Transverse colon (tissue), 4 donors: Measurements from ENCODE around the gene TNRC6C. TPM values are rescaled to one million over a fixed set of nuclear protein-coding genes. Genes with fewer than 3 reads are reported as not detected.
A peak's percentile ranks its signal among the peaks of the same experiment; 100 is the strongest.

Source experiments
- DNase-seq: peaks from one replicate; pipeline ENCODE4 v3.0.0-alpha.2; 2019
- H3K27ac ChIP-seq, 4 donors: fragments of 200-600 bp; sonication (generic); 2 replicates each; pipeline ENCODE4 v1.5.1; 2016 to 2018; ENCODE audit warnings: inconsistent platforms in 4 of 4
- H3K27me3 ChIP-seq: fragments of 200-600 bp; sonication (generic); 2 replicates; pipeline ENCODE4 v1.5.1; 2017; ENCODE audit warnings: inconsistent platforms
- H3K36me3 ChIP-seq, 4 donors: fragments of 200-600 bp; sonication (generic); 2 replicates each; pipeline ENCODE4 v1.5.1; 2017 to 2019; ENCODE audit warnings: inconsistent platforms in 4 of 4
- H3K4me1 ChIP-seq, 4 donors: fragments of 200-600 bp; sonication (generic); 2 replicates each; pipeline ENCODE4 v1.5.1; 2017 to 2020; ENCODE audit warnings: inconsistent platforms in 4 of 4
- H3K4me3 ChIP-seq, 4 donors: fragments of 200-600 bp; sonication (generic); 1 replicate in 1 of 4; 2 replicates in 3 of 4; pipeline versions ENCODE4 v1.5.1 to v1.6.1; 2017 to 2019; ENCODE audit warnings: inconsistent platforms in 4 of 4
- H3K9me3 ChIP-seq, 2 donors: fragments of 200-600 bp; sonication (generic); 2 replicates each; pipeline ENCODE4 v1.5.1; 2017 to 2019; ENCODE audit warnings: inconsistent platforms in 2 of 2
- CTCF ChIP-seq, 5 experiments: fragments of 200-600 bp in 3 of 5; fragments of 450-650 bp in 2 of 5; sonication (generic) in 3 of 5; IDR thresholded peaks; 1 replicate in 2 of 5; 2 replicates in 3 of 5; pipeline ENCODE4 v1.5.1; 2016 to 2017; ENCODE audit warnings: antibody characterized with exemption in 5 of 5, inconsistent platforms in 3 of 5, mild to moderate bottlenecking in 2 of 5, moderate library complexity in 1 of 5
- EP300 ChIP-seq: sonication (generic); formaldehyde crosslinking; IDR thresholded peaks from one replicate; pipeline ENCODE4 v1.6.1; 2017; ENCODE audit warnings: antibody characterized with exemption, low read depth
- POLR2A ChIP-seq: fragments of 450-650 bp; IDR thresholded peaks from one replicate; pipeline ENCODE4 v1.6.1; 2016; ENCODE audit warnings: antibody characterized with exemption, mild to moderate bottlenecking, moderate library complexity
- POLR2AphosphoS5 ChIP-seq, 3 donors: sonication (generic); formaldehyde crosslinking; IDR thresholded peaks; one replicate each; pipeline ENCODE4 v1.6.1; 2016; ENCODE audit warnings: antibody characterized with exemption in 3 of 3
- WGBS, 2 donors: methylation state at CpG; one replicate each; pipeline ENCODE4 v1.1.5; 2018; ENCODE audit warnings: low coverage in 1 of 2; 5-methylcytosine and 5-hydroxymethylcytosine counted together
- in situ Hi-C, 4 donors: fragments of 200-750 bp; cut with MboI; loops; one replicate each; pipeline versions ENCODE4 v1.15.0 to v1.15.1; 2017; ENCODE audit warnings: low sequenced_read_pairs in 3 of 4, low pct_ligation_motif_present in 1 of 4, low pct_unique_long_range_greater_than_20kb in 1 of 4
- intact Hi-C: fragments of 100-400 bp; cut with DNase I; formaldehyde crosslinking; loops from one replicate; pipeline ENCODE4 v1.15.1; 2023; ENCODE audit warnings: low total_unique reads
- total RNA-seq, 4 donors: library from RNA; depleted of rRNA; stranded (reverse); fragments of >200 nt; gene quantifications; one replicate each; pipeline ENCODE4 v1.1.0, GENCODE V29; 2016

Gene TNRC6C
- total RNA-seq, 4 donors from 2014 or later: 7.5 to 16.9 (median 9.9) TPM

- Histone ChIP-seq H3K27ac (no peak overlapping the region), H3K9me3 (no peaks in the 10 kb centered on the region), H3K36me3 (no peaks in the 10 kb centered on the region), H3K4me1 (peaks cover 0 to 57% (median 23%) of the 10 kb centered on the region in 4 donors), H3K4me3 (no peak overlapping the region), H3K27me3 (peaks cover 9% of the 10 kb centered on the region)
- DNase-seq: no peak
- intact Hi-C loops (no loop called here), in situ Hi-C loops (no loop called here)
- TF ChIP-seq POLR2A (no peak), CTCF (IDR thresholded peaks at IDR 0.05) (no peak), POLR2AphosphoS5 (IDR thresholded peaks at IDR 0.05) (no peak), EP300 (no peak)
- 69 to 72% methylated on average over 6 of the region's 6 CpGs for WGBS, 2 donors
These were observed 3.8 kb downstream of the TNRC6C start for GRCh38 chr17:77962348-77962747.

- Histone ChIP-seq H3K4me3 (no peak overlapping the region), H3K36me3 (no peaks in the 10 kb centered on the region), H3K27me3 (peaks cover 9% of the 10 kb centered on the region), H3K27ac (no peak overlapping the region), H3K9me3 (no peaks in the 10 kb centered on the region), H3K4me1 (peaks cover 0 to 54% (median 16%) of the 10 kb centered on the region in 4 donors)
- TF ChIP-seq CTCF (IDR thresholded peaks at IDR 0.05) (no peak), POLR2A (no peak), EP300 (no peak), POLR2AphosphoS5 (IDR thresholded peaks at IDR 0.05) (no peak)
- DNase-seq: peak; percentile 35
- intact Hi-C loops: no loop called here
- in situ Hi-C loops: no loop called here
- WGBS, 2 donors: 46 to 69% methylated on average over 1 to 2 of the region's 2 CpGs
These were observed 4.9 kb downstream of the TNRC6C start for GRCh38 chr17:77963441-77963840.

- TF ChIP-seq POLR2A (no peak), POLR2AphosphoS5 (IDR thresholded peaks at IDR 0.05) (no peak), CTCF (IDR thresholded peaks at IDR 0.05) (no peak), EP300 (no peak)
- in situ Hi-C loops (no loop called here), intact Hi-C loops (no loop called here)
- no peak for DNase-seq
- H3K4me1 ChIP-seq: peaks cover 0 to 45% (median 6%) of the 10 kb centered on the region in 4 donors
- H3K27ac ChIP-seq: no peak overlapping the region
- H3K9me3 ChIP-seq: no peaks in the 10 kb centered on the region
- no peaks in the 10 kb centered on the region for H3K36me3 ChIP-seq
- 91 to 100% methylated on average over 2 to 3 of the region's 3 CpGs for WGBS, 2 donors
- H3K27me3 ChIP-seq: peaks cover 2% of the 10 kb centered on the region
- no peak overlapping the region for H3K4me3 ChIP-seq
These were observed 6.8 kb downstream of the TNRC6C start for GRCh38 chr17:77965352-77965751.

- H3K9me3 ChIP-seq: no peaks in the 10 kb centered on the region
- no peak for DNase-seq
- H3K27ac ChIP-seq: no peak overlapping the region
- H3K4me3 ChIP-seq: no peak overlapping the region
- H3K36me3 ChIP-seq: no peaks in the 10 kb centered on the region
- peaks cover 0 to 34% (median 5%) of the 10 kb centered on the region in 4 donors for H3K4me1 ChIP-seq
- intact Hi-C loops: no loop called here
- whole genome bisulfite sequencing, 2 donors: 83 to 100% methylated on average over 2 of the region's 2 CpGs
- H3K27me3 ChIP-seq: no peaks in the 10 kb centered on the region
- TF ChIP-seq EP300: no peak
- no peak for TF ChIP-seq POLR2AphosphoS5 (IDR thresholded peaks at IDR 0.05)
- no peak for TF ChIP-seq CTCF (IDR thresholded peaks at IDR 0.05)
- no peak for TF ChIP-seq POLR2A
- in situ Hi-C loops: no loop called here
These were observed 8.0 kb downstream of the TNRC6C start for GRCh38 chr17:77966476-77966875.
